IMR-90 (cell line): ENCODE measurements around the gene ZNF358.

Source experiments
- BHLHE40 ChIP-seq: fragments of 150-350 bp; IDR thresholded peaks from 2 replicates; pipeline ENCODE4 v1.6.1; 2016; ENCODE audit warnings: mild to moderate bottlenecking, low read depth, low read length
- CEBPB ChIP-seq: IDR thresholded peaks from 2 replicates; pipeline ENCODE4 v1.6.1; 2012; ENCODE audit warnings: low read depth, low read length, improper control_type of control experiment
- CHD1 ChIP-seq: IDR thresholded peaks from 2 replicates; pipeline ENCODE4 v1.6.1; 2012; ENCODE audit warnings: low read depth, low read length, improper control_type of control experiment
- FOS ChIP-seq: fragments of 150-350 bp; IDR thresholded peaks from 2 replicates; pipeline ENCODE4 v1.6.1; 2016; ENCODE audit warnings: low read depth, low read length
- MAFK ChIP-seq: IDR thresholded peaks from 2 replicates; pipeline ENCODE4 v1.6.1; 2012; ENCODE audit warnings: low read depth, low read length, improper control_type of control experiment
- POLR2A ChIP-seq: IDR thresholded peaks from 2 replicates; pipeline ENCODE4 v1.6.1; 2012; ENCODE audit warnings: mild to moderate bottlenecking, low read depth, low read length
- RAD21 ChIP-seq: IDR thresholded peaks from 2 replicates; pipeline ENCODE4 v1.6.1; 2012; ENCODE audit warnings: low read length, improper control_type of control experiment
- RCOR1 ChIP-seq: IDR thresholded peaks from 2 replicates; pipeline ENCODE4 v1.6.1; 2012; ENCODE audit warnings: mild to moderate bottlenecking, low read length, improper control_type of control experiment; ENCODE audit not compliant: insufficient replicate concordance
- RFX5 ChIP-seq: IDR thresholded peaks from 2 replicates; pipeline ENCODE4 v1.8.0; 2012; ENCODE audit warnings: low read depth, mild to moderate bottlenecking, low read length, moderate library complexity
- SMC3 ChIP-seq: fragments of 150-350 bp; IDR thresholded peaks from 2 replicates; pipeline ENCODE4 v1.6.1; 2016; ENCODE audit warnings: low read depth, mild to moderate bottlenecking, antibody characterized with exemption, low read length, moderate library complexity
- TF ChIP-seq, protein P1 (sequence below): conservative IDR thresholded peaks from 2 replicates; pipeline ENCODE4 v1.5.1; 2012; ENCODE audit warnings: mild to moderate bottlenecking, low read depth, low read length, improper control_type of control experiment

DNA sequence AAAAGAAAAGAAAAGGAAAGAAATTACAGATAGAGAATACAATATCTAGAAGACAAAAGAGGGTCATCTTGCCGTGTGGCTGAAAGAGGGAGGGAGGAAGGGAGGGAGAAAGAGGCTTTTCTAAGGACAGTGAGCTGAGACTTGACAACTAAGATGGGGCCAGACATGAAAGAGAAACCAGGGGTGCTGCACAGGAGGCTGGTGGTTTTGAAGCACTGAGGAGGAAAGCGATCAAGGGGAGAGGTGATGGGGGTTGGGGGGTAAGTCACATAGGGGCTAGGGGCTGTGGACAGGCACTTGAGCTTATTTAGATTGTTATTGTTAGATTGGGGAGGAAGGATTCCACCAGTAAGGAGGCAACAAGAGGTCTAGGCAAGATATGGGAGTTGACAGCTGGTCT, 36.9 kb downstream of the ZNF358 start:
- TF ChIP-seq SMC3 (no peak), FOS (no peak), POLR2A (no peak), RAD21 (no peak), CEBPB (no peak), BHLHE40 (no peak), RCOR1 (no peak), MAFK (no peak), RFX5 (no peak), CHD1 (no peak)
- TF ChIP-seq, protein P1, sequence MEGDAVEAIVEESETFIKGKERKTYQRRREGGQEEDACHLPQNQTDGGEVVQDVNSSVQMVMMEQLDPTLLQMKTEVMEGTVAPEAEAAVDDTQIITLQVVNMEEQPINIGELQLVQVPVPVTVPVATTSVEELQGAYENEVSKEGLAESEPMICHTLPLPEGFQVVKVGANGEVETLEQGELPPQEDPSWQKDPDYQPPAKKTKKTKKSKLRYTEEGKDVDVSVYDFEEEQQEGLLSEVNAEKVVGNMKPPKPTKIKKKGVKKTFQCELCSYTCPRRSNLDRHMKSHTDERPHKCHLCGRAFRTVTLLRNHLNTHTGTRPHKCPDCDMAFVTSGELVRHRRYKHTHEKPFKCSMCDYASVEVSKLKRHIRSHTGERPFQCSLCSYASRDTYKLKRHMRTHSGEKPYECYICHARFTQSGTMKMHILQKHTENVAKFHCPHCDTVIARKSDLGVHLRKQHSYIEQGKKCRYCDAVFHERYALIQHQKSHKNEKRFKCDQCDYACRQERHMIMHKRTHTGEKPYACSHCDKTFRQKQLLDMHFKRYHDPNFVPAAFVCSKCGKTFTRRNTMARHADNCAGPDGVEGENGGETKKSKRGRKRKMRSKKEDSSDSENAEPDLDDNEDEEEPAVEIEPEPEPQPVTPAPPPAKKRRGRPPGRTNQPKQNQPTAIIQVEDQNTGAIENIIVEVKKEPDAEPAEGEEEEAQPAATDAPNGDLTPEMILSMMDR, result no peak
